ENCODE data around the gene FREM2. TPM values are rescaled to one million over a fixed set of nuclear protein-coding genes. Genes with fewer than 3 reads are reported as not detected.

FREM2 gene
- polyA plus RNA-seq, 6 donors from 2014 or later: not detected

- Mint-ChIP-seq H3K36me3 (no peaks in the 10 kb centered on the region), H3K9me3 (peaks cover 0 to 3% (median 0%) of the 10 kb centered on the region in 7 donors), H3K27ac (no peak overlapping the region), H3K4me1 (no peaks in the 10 kb centered on the region), H3K27me3 (peaks cover 11 to 14% (median 12%) of the 10 kb centered on the region in 3 donors), H3K4me3 (no peak overlapping the region)
- DNase-seq: no peak
- no peak for ATAC-seq (ENCODE audit: low read depth in 2 of 2)
Measured at GRCh38 chr13:38755793-38756192, 68.9 kb downstream of the FREM2 start.

- peaks cover 0 to 7% (median 0%) of the 10 kb centered on the region in 7 donors for H3K9me3 Mint-ChIP-seq
- DNase-seq (no peak), ATAC-seq (ENCODE audit: low read depth in 2 of 2) (no peak)
- H3K27ac Mint-ChIP-seq: peak overlapping the region in 1 of 6 donors; percentile 80
- H3K4me1 Mint-ChIP-seq: no peaks in the 10 kb centered on the region
- H3K36me3 Mint-ChIP-seq: no peaks in the 10 kb centered on the region
- peak overlapping the region in 1 of 8 donors; percentile 23 for H3K4me3 Mint-ChIP-seq
- peaks cover 8 to 18% (median 14%) of the 10 kb centered on the region in 3 donors for H3K27me3 Mint-ChIP-seq
Measured at GRCh38 chr13:38758277-38758676, 71.4 kb downstream of the FREM2 start.

GRCh38 chr13:38759390-38759789 lies 72.5 kb downstream of the FREM2 start:
- H3K36me3 Mint-ChIP-seq: no peaks in the 10 kb centered on the region
- no peak overlapping the region for H3K4me3 Mint-ChIP-seq

GRCh38 chr13:38763446-38764381 lies 76.8 kb downstream of the FREM2 start:
- Mint-ChIP-seq H3K4me3 (no peak overlapping the region), H3K27me3 (peaks cover 0 to 8% (median under 1%) of the 10 kb centered on the region in 3 donors), H3K4me1 (no peaks in the 10 kb centered on the region), H3K36me3 (no peaks in the 10 kb centered on the region), H3K9me3 (peaks cover 0 to 5% (median 0%) of the 10 kb centered on the region in 7 donors), H3K27ac (no peak overlapping the region)
- no peak for DNase-seq
- ATAC-seq (ENCODE audit: low read depth in 2 of 2): no peak

More at GRCh38 chr13:38759390-38759789, 72.5 kb downstream of the FREM2 start:
- ATAC-seq (ENCODE audit: low read depth in 2 of 2) (no peak), DNase-seq (no peak)
- Mint-ChIP-seq H3K4me1 (no peaks in the 10 kb centered on the region), H3K9me3 (peaks cover 0 to 7% (median 0%) of the 10 kb centered on the region in 7 donors), H3K27ac (no peak overlapping the region), H3K27me3 (peaks cover 5 to 18% (median 14%) of the 10 kb centered on the region in 3 donors)

- DNase-seq: no peak
- Mint-ChIP-seq H3K9me3 (peaks cover 0 to 1% (median 0%) of the 10 kb centered on the region in 7 donors), H3K36me3 (no peaks in the 10 kb centered on the region), H3K27me3 (peaks cover 0 to 3% (median 0%) of the 10 kb centered on the region in 3 donors), H3K4me1 (no peaks in the 10 kb centered on the region), H3K27ac (no peak overlapping the region), H3K4me3 (no peak overlapping the region)
- no peak for ATAC-seq (ENCODE audit: low read depth in 2 of 2)
Measured at GRCh38 chr13:38766799-38767198, 79.9 kb downstream of the FREM2 start.

GRCh38 chr13:38767506-38768265 lies 80.8 kb downstream of the FREM2 start:
- no peaks in the 10 kb centered on the region for H3K9me3 Mint-ChIP-seq
- H3K4me3 Mint-ChIP-seq: no peak overlapping the region
- ATAC-seq (ENCODE audit: low read depth in 2 of 2): no peak
- DNase-seq: no peak
- no peaks in the 10 kb centered on the region for H3K36me3 Mint-ChIP-seq
- H3K27me3 Mint-ChIP-seq: no peaks in the 10 kb centered on the region
- no peak overlapping the region for H3K27ac Mint-ChIP-seq
- no peaks in the 10 kb centered on the region for H3K4me1 Mint-ChIP-seq

- Mint-ChIP-seq H3K36me3 (no peaks in the 10 kb centered on the region), H3K4me3 (peak overlapping the region in 1 of 8 donors; percentile 1), H3K9me3 (no peaks in the 10 kb centered on the region), H3K4me1 (no peaks in the 10 kb centered on the region), H3K27me3 (no peaks in the 10 kb centered on the region), H3K27ac (no peak overlapping the region)
- ATAC-seq (ENCODE audit: low read depth in 2 of 2): no peak
- DNase-seq: no peak
Measured at GRCh38 chr13:38769526-38769925, 82.6 kb downstream of the FREM2 start.

- Mint-ChIP-seq H3K27me3 (no peaks in the 10 kb centered on the region), H3K36me3 (no peaks in the 10 kb centered on the region), H3K4me3 (no peak overlapping the region), H3K27ac (no peak overlapping the region), H3K9me3 (peaks cover 0 to 9% (median 5%) of the 10 kb centered on the region in 7 donors), H3K4me1 (no peaks in the 10 kb centered on the region)
- ATAC-seq (ENCODE audit: low read depth in 2 of 2) (no peak), DNase-seq (no peak)
Measured at GRCh38 chr13:38775085-38775484, 88.2 kb downstream of the FREM2 start.

- Mint-ChIP-seq H3K36me3 (no peaks in the 10 kb centered on the region), H3K4me3 (no peak overlapping the region), H3K27ac (no peak overlapping the region), H3K9me3 (peaks cover 0 to 9% (median 5%) of the 10 kb centered on the region in 7 donors), H3K27me3 (no peaks in the 10 kb centered on the region), H3K4me1 (no peaks in the 10 kb centered on the region)
- DNase-seq: no peak
- no peak for ATAC-seq (ENCODE audit: low read depth in 2 of 2)
Measured at GRCh38 chr13:38777347-38778119, 90.7 kb downstream of the FREM2 start.

- Mint-ChIP-seq H3K4me1 (no peaks in the 10 kb centered on the region), H3K4me3 (no peak overlapping the region), H3K9me3 (peaks cover 0 to 9% (median 5%) of the 10 kb centered on the region in 7 donors), H3K36me3 (no peaks in the 10 kb centered on the region), H3K27ac (no peak overlapping the region), H3K27me3 (no peaks in the 10 kb centered on the region)
- no peak for DNase-seq
- no peak for ATAC-seq (ENCODE audit: low read depth in 2 of 2)
Measured at GRCh38 chr13:38781539-38781938, 94.7 kb downstream of the FREM2 start.

GRCh38 chr13:38784036-38784880 lies 97.4 kb downstream of the FREM2 start:
- no peak for DNase-seq
- Mint-ChIP-seq H3K4me1 (no peaks in the 10 kb centered on the region), H3K36me3 (no peaks in the 10 kb centered on the region), H3K9me3 (peaks cover 0 to 4% (median 0%) of the 10 kb centered on the region in 7 donors), H3K27ac (peak overlapping the region in 1 of 6 donors; percentile 40), H3K4me3 (no peak overlapping the region), H3K27me3 (no peaks in the 10 kb centered on the region)
- no peak for ATAC-seq (ENCODE audit: low read depth in 2 of 2)

- H3K9me3 Mint-ChIP-seq: peaks cover 0 to 3% (median 0%) of the 10 kb centered on the region in 7 donors
- no peak for ATAC-seq (ENCODE audit: low read depth in 2 of 2)
- DNase-seq: no peak
Measured at GRCh38 chr13:38785042-38785441, 98.2 kb downstream of the FREM2 start.

More at GRCh38 chr13:38785042-38785441, 98.2 kb downstream of the FREM2 start:
- Mint-ChIP-seq H3K36me3 (no peaks in the 10 kb centered on the region), H3K4me3 (no peak overlapping the region), H3K27ac (no peak overlapping the region), H3K27me3 (no peaks in the 10 kb centered on the region), H3K4me1 (no peaks in the 10 kb centered on the region)
